ENCODE data around the gene CCDC86.

GRCh38 chr11:60862171-60862570 is 20.3 kb downstream of the CCDC86 start:
- no peak for TF ChIP-seq POLR2A (IDR thresholded peaks at IDR 0.05)
- no peak for TF ChIP-seq CTCF (IDR thresholded peaks at IDR 0.05)
